LNCAP (cell line): Measurements from ENCODE around the gene DZIP1.
A peak's percentile ranks its signal among the peaks of the same experiment; 100 is the strongest.

Experiments used
- TF ChIP-seq, protein P1 (sequence below): fragments of 450-650 bp; IDR thresholded peaks from 2 replicates; pipeline ENCODE4 v1.5.1; 2017; ENCODE audit warnings: mild to moderate bottlenecking

Gene DZIP1

GRCh38 chr13:95676105-95676761 is 31.7 kb upstream of the DZIP1 start:
- TF ChIP-seq, protein P1, sequence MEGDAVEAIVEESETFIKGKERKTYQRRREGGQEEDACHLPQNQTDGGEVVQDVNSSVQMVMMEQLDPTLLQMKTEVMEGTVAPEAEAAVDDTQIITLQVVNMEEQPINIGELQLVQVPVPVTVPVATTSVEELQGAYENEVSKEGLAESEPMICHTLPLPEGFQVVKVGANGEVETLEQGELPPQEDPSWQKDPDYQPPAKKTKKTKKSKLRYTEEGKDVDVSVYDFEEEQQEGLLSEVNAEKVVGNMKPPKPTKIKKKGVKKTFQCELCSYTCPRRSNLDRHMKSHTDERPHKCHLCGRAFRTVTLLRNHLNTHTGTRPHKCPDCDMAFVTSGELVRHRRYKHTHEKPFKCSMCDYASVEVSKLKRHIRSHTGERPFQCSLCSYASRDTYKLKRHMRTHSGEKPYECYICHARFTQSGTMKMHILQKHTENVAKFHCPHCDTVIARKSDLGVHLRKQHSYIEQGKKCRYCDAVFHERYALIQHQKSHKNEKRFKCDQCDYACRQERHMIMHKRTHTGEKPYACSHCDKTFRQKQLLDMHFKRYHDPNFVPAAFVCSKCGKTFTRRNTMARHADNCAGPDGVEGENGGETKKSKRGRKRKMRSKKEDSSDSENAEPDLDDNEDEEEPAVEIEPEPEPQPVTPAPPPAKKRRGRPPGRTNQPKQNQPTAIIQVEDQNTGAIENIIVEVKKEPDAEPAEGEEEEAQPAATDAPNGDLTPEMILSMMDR = no peak

DNA sequence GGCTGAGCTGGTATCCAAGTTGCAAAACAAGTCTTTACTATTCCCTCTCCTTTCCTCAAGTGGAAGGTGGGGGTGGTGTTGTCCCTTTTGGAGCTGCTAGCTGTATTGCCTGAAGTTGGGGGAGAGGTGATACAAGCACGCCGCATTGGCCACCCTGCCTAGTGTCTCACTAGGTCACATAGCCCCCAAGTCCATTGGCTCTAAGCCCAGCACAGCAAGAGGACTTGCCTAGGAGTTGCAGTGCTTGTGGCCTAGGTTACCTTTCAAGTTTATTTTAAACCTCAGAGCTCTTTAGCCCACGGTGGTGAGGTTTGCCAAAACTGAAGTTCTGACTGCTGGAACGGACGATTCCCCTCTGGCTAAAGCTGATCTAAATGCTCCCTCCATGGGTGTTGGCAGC is 27.1 kb upstream of the DZIP1 start:
- TF ChIP-seq, protein P1 = no peak

DNA sequence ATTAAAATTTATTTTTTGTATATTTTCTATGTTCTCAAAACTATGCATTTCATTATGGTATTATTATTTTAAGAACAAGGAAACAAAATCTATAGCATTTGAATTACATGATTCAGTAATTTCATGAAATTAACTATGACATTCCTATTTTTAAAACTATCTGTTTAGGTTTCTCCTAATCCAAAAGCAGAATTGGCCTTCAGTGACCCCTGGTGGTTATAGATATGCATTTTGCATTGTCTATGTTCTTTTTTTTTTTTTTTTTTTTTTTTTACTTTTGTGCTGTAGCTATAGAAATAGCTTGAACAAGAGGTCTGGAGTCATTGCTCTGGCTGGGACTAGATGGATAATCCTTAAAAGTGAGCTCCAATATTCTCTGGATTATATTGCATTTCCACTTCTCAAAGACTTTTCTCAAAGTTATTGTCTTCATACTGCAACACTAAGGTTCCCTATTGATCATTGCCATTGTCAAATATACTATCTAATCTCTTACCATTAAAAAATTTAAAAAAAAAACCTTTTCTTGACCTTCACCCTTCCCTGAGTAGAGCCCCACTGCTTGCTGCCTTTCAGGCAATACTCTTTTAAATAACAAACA is 16.6 kb upstream of the DZIP1 start:
- TF ChIP-seq, protein P1 = peak; percentile 57

DNA sequence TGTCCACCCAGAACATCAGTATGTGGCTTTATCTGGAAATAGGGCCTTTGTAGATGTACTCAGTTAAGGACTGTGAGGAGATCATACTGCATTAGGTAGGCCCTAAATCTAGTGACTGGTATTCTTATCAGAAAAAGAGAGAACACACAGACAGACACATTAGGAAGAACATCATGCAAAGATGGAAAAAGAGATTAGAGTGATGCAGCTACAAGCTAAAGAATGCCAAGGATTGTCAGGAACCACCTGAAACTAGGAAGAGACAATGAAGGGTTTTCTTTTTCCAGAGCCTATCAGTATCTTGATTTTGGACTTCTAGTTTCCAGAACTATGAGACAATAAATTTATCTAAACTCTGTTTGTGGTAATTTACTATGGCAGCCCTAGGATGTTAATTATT is 15.0 kb upstream of the DZIP1 start:
- TF ChIP-seq, protein P1 = no peak

GRCh38 chr13:95656386-95657015 is 12.0 kb upstream of the DZIP1 start:
- TF ChIP-seq, protein P1 = no peak

GRCh38 chr13:95652821-95653220 is 8.3 kb upstream of the DZIP1 start:
- TF ChIP-seq, protein P1 = no peak

GRCh38 chr13:95652244-95652764 is 7.8 kb upstream of the DZIP1 start:
- TF ChIP-seq, protein P1 = no peak
